Measurements from ENCODE around the gene OTUD5.
"Not testable (repeated sequence)": the region's sequence is repeated elsewhere in the genome, so short reads cannot be mapped to it uniquely, and the experiment has no call there.

Gene OTUD5, protein sequence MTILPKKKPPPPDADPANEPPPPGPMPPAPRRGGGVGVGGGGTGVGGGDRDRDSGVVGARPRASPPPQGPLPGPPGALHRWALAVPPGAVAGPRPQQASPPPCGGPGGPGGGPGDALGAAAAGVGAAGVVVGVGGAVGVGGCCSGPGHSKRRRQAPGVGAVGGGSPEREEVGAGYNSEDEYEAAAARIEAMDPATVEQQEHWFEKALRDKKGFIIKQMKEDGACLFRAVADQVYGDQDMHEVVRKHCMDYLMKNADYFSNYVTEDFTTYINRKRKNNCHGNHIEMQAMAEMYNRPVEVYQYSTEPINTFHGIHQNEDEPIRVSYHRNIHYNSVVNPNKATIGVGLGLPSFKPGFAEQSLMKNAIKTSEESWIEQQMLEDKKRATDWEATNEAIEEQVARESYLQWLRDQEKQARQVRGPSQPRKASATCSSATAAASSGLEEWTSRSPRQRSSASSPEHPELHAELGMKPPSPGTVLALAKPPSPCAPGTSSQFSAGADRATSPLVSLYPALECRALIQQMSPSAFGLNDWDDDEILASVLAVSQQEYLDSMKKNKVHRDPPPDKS

DNA sequence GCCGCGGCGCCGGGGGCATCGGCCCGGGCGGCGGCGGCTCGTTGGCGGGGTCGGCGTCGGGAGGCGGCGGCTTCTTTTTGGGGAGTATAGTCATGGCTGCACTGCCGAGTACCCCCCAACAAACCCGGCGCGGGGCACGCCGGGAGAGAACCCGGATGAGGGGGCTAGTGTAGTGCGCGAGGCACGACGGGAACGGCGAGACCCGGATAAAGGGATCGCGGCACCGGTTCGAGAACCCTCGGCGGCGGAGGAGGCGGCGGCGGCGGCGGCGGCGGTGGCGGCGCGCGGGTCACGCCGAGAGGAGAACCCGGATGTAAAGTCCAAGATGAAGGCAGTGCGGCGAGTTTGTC lies at the start of gene OTUD5:
OTUD5 (minus strand) TSS at position 131 of the 350 bp plus-strand sequence; CDS start at position 94, 37 bp downstream.
- peak; percentile 82 to 85 for DNase-seq

DNA sequence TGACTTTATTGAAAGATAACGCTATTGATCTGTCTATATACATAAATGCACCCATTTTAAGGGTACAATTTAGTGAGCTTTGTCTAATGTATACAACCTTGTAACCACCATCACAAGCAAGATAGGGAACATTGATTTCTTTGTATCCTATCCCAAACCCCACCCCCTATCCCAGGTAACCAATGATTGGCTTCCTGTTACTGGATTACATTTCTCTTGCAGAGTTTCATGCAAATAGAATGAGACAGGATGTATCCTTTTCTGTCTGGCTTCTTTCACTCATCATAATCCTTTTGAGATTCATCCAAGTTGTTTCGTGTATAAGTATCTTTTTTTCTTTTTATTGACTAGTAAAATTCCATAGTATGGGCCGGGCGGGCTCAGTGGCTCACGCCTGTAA lies 46.3 kb upstream of the OTUD5 start:
- DNase-seq, result no peak

DNA sequence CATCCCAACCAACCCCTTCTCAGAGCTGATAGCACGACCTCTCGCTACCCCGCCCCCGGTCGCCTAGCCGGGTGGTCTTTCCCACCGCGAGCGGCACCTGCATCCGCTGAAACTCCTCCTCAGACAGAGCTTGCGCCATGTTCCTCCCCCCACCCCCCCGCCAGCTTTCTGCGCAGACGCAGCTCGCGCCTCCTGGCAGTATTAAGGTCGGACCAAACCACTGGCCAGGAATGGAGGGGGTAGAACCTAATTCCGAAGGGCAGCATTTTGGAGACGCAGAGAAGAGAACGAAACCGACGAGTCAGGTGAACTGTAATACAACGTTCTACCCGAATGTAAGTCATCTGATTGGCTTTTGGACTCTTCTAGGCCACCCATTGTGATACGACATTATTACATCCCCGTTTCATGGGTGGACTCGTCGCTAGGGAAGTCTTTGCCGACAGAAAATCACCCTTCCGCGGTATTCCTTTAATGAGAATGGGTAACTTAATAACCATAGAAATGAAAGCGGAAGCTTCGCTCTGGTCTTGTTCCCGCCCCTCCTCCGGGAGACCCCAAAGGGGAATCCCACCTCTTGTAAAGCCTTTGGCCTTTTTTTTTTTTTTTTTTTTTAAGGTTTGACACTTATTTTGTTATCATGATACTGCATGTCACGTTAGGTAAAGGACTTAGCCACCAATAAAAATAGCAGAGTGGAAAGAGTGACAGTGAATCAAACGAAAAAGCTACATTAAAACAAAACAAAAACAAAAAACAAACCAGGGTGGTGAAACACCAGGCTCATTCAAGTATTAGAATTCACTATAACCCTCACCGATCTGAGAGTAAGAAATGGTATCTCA lies 44.9 kb upstream of the OTUD5 start, which contains the start of gene GRIPAP1:
GRIPAP1 (minus strand) TSS at position 174 of the 845 bp plus-strand sequence; CDS start at position 139, 35 bp downstream.
- DNase-seq, result peak; percentile 90 to 92

DNA sequence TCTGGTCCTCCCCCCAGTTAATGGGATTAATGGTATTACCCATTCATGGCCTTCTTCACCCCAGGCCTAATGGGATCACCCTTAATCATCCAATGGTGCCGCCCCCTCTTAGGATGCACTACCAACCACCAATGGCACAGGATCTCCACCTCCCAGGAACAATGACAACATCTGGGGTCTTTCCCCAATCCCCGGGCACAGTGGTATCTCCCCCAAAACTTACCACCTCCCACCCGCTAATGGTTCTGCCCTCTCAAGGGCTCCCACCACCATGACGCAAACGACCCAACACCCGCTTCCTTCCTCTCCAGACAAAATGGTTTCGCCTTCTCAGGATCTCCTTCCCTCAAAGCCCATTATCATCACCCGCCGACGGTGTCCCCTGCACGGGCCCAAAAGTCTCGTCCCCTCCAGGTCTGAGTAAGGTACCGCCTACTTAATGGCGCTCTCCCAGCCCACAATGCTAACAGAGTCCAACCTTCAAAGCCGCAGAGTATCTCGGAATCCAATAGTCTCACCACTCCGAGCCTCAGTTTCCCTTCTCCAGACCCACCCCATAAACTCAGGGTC lies 44.2 kb upstream of the OTUD5 start:
- DNase-seq, result peak; percentile 76 to 78

DNA sequence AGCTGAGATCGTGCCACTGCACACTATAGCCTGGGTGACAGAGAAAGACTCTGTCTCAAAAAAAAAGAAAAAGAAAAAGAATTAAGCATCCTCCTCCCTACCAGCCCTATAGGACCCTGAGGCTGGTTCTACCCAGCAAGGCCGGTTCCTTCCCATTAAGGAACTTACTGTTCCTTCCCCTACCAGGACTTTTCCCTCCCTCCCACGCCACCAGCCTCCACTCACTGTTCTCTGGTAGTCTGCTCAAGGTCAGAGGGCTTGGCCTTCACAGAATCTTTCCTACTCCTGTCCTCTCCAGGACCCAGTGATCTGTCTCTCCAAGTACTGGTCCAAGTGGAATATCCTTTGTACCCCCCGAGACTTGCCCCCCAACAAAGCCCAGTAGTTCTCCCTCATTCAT lies 43.2 kb upstream of the OTUD5 start:
- DNase-seq, result no peak

DNA sequence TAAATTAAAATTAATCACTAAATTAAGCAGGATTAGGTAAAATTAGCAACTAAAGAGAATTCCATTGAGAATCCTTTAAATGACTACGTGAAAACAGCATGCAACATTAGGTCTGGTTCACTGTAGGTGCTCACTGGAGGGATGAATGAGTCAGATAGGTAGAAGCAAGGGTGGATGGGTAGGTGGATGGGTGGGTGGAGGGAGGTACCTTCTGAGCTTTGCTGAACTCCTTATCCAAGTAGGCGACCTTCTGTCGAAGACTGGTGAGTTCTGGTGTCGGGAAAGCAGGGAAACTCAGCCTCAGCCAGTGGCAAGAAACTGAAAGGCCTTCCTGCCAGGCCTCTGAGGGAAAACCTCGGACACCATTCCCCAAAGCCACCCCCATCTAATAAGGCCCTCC lies 41.6 kb upstream of the OTUD5 start:
- DNase-seq, result no peak

DNA sequence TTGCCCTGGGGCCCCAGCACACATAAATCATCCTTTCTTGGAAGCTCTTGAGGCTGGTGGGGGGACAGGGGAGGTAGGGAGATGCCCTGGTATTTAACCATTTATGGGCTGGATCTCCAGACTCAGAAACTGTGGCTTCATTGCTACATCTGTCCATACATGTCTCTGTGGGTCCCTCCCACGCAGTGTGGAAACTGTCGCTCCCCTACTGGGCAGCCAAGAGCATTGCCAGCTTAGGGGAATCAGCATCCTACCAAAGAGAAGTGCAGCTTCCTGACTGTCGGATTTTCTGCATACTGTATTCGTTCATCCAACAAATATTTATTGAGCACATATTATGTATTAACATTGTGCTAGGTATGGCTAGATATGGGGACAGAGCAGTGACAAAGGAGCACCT lies 41.0 kb upstream of the OTUD5 start:
- no peak for DNase-seq

DNA sequence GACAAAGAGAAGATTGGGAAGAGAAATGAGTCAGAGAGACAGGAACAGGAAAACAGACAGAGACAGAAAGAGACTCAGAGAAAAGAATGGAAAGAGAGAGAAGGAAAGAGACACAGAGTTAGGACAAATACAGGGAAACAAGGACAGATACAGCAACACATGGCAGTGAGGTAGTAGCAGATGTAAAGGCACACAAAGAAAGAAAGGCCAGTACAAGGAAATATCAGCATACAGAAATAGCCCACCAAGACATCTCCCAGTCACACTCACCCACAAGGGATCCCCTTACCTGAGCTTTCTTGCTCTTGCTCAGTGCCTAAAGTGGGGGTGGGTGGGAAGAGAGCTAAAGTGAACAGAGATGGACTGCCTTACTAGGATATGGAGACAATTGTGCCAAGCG lies 40.5 kb upstream of the OTUD5 start:
- DNase-seq, result no peak

DNA sequence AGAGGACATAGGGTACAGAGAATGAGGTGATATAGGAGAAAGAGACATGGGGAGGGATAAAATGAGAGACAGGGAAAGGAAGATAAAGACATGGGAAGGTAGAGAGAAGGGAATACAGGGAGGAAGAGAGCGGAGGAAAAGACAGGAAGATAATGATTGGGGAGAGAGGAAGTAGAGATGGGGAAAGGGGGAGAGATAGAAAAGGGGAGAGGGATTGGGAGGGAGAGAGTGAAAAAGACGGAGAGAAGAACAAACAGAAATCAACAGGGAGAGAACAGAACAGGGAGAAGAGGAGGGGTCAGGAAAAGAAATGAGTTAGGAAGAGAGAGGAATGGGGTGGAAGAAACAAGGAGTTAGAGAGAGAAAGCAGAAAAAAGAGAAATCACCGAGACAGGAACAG lies 40.0 kb upstream of the OTUD5 start:
- no peak for DNase-seq

DNA sequence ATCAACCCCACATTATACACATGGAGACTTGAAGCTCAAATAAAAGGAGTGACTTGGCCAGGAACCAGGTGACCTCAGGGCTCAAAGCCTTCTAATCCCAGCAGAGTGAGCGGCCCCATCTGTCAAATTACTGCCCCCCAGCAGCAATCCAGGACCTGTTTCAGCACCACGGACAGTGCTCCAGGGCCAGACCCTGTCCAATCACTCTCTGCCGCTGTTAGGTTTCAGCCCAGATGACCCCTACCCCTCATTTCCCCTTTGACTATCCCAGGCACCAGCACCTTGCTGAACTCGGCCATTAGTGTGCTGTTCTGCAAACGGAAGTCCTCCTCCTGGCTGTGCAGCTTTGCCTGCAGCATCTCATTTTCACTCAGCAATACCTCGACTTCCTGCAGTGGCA lies 39.6 kb upstream of the OTUD5 start:
- no peak for DNase-seq

DNA sequence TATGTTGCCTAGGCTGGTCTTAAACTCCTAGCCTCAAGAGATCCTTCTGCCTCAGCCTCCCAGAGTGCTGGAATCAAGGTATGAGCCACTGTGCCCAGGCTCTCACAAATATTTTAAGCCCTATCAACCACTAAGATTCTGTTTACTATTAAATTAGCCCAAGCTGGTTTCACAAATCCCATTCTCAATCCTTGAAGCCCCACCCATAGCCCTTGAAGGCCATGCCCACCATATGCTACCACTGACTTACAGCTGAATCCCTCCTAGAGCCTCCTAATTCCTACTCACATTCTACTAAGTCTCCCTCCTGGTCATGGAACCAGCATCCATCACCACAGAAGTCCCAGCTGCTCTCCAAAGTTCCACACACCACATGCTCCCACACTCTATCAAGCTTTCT lies 34.9 kb upstream of the OTUD5 start:
- no peak for DNase-seq

DNA sequence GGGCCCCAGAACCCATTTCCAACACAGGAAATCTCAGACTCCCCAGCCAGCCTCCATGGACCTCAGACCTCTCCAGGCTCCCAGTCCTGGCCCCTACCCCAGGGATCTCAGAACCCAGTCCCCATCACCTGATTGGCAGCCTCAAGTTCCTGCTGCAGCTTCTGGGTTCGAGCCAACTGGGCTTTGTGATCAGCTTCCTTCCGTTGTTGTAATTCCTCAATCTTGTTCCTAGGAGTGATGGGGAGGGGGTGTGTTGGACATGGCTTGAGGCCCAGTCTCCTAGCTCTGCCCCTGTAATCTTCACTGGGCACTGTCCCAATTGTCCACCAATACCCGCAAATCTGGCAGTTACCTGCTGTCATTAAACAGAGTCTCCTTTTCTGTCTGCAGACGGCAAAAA lies 32.1 kb upstream of the OTUD5 start:
- no peak for DNase-seq

DNA sequence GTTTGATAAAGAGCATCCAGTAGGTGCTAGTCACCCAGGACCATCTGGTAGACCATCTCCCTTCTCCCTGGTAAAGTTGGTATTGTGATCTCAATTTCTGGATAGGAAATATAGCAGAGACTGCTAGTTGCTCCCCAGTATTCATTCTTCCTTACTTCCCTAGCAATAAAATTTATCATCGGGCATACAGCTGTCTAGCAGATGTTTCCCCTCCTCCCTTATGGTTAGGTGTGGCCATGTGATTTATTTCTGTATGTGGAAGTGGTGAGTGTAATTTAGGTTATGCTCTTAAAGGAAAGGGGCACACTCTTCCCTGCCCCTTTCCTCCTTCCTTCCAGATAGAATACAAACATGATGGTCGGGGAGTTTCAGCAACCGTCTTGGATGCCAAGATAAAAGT lies 26.5 kb upstream of the OTUD5 start:
- DNase-seq, result no peak

DNA sequence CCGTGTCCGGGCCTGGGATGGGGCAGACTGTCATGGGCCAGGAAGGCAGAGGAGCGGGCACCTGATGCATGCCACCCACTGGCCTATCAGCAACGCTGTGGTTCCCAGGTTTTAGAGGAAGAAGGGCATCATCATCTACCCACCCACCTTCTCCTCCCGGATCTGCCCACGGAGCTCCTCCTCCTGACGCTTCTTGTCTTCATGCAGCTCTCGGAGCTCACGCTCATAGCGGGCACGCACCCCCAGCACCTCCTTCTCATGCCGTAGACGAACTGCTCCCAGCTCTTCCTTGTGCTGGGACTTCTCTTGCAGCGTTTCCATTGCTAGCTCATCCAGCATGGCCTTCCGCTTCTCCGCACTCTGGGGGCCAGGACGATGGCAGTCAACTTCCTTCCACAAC lies 25.7 kb upstream of the OTUD5 start:
- DNase-seq, result no peak

DNA sequence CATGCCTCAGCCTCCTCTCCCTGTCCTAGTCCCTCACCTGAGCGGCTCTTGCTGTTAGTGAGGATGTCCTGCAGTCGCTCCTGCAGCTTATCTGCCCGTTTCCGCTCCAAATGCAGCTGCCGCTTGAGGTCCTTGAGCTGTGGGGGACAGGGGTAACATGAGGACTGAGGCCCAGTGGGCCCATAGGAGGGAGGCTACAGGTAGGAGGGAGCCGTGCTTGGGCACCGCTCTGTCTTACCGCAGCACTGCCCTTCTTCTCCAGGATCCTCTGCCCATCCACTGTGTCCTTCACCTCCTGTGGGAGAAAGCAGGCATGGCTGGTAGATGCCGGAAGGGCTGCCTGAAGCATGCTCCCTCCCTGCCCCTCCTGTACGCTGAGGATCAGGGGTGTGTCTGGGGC lies 23.8 kb upstream of the OTUD5 start:
- DNase-seq, result no peak

DNA sequence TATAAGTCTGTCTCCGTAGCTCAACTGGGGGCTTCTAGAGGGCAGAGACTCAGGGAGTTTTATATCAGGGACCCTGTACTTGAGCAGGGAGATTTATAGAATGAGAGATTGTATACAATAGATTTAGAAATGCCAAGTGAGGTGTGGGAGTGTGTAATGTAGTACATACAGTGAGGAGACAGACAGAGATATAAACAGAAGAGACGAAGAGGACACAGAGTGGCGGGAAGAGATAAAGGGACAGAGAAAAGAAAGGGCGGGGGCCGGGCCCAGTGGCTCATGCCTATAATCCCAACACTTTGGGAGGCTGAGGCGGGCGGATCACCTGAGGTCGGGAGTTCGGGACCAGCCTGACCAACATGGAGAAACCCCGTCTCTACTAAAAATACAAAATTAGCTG lies 22.9 kb upstream of the OTUD5 start:
- DNase-seq, result not testable (repeated sequence)

DNA sequence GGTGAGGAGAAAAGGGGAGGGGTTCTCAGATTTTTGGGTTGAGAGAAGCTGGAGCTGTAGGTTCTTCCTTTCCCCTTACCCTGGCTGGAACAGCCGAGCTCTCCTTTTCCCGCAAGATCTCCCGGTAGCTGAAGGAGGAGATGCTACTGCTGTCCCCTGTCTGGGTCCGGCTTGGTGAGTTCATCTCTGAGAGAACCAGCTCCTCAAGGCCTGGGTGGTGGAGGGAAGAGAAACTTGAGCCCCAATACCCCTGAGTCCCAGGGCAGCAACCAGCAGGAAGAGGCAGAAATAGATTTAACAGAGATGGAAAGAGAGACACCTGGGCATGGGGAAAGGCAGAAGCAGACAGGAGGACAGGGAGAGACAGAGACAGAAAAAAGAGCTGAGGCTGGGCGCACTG lies 20.8 kb upstream of the OTUD5 start:
- DNase-seq, result no peak

DNA sequence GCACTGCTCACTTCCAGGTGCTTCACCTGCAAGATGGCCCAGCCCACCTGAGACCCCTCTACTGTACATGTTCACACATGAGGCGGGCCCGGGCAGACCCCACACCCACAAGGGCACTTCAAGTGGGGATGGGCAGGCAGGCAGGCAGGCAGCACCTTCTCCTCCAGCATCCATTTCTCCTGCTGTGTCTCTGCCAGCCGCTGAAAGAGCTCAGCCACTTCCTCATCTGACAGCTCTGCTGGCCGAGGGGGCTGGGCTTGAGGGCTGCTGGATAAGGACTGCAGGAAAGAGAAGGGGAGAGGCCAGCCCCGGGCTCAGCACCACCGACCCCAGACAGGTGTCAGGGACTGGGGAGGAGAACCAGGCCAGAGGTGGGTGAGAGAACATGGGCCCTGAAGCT lies 18.7 kb upstream of the OTUD5 start:
- no peak for DNase-seq

DNA sequence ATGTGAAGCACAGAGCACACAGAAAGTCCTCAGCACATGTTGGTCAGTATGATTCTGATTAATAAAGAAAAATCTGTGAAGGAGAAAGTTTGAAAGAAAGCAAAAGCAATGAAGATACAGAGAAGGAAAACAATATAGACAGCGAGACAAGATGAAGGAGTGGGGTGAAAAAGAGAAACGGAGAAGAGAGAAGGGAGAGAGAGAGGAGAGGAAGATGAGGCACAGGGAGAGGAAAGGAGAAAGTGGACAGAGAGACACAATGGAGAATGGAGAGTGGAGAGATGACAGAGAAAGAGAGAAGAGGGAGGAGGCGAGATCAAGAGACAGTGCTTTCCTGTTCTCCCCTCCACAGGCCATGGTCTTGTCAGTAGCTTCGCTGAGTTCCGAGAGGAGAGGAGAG lies 18.1 kb upstream of the OTUD5 start:
- DNase-seq, result no peak

DNA sequence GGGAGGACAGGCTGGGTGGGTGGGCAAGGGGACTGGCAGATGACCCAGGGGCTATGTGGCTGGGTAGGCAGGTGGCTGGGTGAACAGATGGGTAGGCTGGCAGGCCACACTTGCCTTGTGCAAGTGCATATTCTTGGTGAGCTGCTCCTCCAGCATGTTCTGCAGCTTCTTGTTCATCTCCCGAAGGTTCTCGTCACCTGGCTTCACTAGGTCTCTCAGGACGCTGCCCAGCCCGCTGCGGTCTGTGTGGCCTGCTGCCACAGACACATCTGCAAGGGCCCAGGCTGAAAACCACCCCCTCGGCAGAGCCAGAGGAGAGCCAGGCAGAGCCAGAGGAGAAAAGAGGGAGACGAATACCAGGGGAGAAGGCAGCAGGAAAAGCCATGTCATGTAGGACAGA lies 17.6 kb upstream of the OTUD5 start:
- no peak for DNase-seq

DNA sequence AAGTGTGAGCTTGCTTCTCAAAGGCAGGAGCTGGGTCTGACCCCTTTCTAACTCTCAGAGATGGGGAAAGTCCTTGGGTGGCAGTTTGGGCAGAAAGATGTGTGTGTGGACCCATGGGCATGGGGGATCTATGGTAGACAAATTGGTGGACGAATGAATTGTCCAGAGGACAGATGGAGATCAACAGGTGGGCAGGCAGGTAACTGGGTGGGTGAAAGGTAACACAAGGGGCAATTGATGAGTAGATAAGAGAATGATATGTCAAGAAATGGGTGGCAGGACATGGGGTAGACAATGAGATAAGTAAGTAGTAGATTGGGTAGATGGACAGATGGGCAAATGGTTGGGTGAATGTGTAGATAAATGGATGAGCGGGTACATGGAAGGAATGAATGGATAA lies 17.2 kb upstream of the OTUD5 start:
- no peak for DNase-seq

DNA sequence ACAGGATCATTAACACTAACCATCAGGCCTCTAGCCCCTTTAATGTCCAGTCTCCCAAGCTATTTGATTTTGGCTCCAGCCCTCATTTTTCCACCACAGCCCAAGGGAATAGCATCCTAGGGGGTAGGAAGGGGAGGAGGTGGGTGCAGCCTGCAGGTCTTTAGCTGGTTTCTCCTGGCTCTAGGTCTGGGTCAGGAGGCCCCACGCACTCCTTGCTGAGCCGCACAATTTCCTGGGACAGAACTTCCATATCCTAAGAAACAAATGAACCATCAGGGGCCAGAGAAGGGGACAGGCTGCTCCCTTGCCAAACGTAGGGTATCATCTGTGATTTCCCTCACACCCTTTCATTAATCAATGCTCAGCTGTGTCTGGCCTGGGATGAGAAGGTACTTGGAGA lies 16.6 kb upstream of the OTUD5 start:
- DNase-seq, result no peak
